Measurements from ENCODE around the gene MCC. TPM values are rescaled to one million over a fixed set of nuclear protein-coding genes. Genes with fewer than 3 reads are reported as not detected.

The MCC gene
- total RNA-seq, 1 donor from 2014 or later: 18.9 TPM

DNA sequence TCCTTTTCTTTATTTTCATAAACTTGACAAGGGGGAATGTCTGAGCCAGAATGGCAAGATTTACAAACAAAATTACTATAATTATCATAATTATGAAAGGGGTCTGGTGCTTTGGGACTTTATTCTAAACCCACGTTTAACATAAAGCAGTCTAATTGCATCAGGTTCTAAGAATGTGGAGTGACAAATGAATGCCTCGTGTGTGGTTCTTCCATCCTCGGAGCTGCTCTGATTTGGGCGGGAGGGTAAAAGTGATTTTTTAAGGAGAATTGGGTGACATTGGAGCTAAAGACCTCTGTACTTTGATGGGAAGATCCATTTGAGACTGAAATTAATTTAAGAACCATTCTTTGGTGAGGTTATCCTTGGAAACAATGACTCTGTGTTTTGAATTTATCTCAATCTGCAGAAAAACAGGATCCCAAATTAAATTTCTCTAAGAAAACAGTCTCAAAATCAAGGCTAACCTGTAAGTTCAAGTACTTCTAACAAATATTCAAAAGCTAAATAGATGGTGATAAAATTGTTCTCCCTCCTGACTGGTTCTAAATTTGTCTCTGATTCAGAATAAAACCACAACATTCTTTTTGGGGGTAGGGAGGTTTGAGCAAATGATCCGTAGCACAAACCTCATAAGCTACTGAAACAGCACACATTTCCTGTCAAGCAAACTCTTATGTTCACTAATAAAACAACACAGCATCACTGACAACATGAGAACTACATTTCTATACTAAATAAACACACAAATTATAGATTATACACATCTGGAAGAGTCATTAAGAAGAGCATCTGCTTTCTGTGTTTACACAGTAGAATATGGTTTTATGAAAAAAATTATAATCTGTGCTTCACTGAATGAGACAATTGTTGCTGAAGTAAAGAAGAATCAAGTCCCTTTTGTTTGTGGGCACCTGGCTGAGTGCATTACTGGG, 426.1 kb downstream of the MCC start:
- TF ChIP-seq, protein P1, sequence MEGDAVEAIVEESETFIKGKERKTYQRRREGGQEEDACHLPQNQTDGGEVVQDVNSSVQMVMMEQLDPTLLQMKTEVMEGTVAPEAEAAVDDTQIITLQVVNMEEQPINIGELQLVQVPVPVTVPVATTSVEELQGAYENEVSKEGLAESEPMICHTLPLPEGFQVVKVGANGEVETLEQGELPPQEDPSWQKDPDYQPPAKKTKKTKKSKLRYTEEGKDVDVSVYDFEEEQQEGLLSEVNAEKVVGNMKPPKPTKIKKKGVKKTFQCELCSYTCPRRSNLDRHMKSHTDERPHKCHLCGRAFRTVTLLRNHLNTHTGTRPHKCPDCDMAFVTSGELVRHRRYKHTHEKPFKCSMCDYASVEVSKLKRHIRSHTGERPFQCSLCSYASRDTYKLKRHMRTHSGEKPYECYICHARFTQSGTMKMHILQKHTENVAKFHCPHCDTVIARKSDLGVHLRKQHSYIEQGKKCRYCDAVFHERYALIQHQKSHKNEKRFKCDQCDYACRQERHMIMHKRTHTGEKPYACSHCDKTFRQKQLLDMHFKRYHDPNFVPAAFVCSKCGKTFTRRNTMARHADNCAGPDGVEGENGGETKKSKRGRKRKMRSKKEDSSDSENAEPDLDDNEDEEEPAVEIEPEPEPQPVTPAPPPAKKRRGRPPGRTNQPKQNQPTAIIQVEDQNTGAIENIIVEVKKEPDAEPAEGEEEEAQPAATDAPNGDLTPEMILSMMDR (IDR thresholded peaks at IDR 0.05; ENCODE audit: unreplicated experiment): no peak
- no peak for DNase-seq (ENCODE audit: low spot score, unreplicated experiment)
- H3K9me3 Mint-ChIP-seq (ENCODE audit: low read depth): no peaks in the 10 kb centered on the region
- H3K4me1 Mint-ChIP-seq (ENCODE audit: low read depth): peaks cover 10% of the 10 kb centered on the region
- H3K36me3 Mint-ChIP-seq (ENCODE audit: insufficient read depth): peaks cover 4% of the 10 kb centered on the region
- no peak overlapping the region for H3K4me3 Mint-ChIP-seq (ENCODE audit: low read depth)
- H3K27me3 Mint-ChIP-seq: no peaks in the 10 kb centered on the region
- no peak overlapping the region for H3K27ac Mint-ChIP-seq

DNA sequence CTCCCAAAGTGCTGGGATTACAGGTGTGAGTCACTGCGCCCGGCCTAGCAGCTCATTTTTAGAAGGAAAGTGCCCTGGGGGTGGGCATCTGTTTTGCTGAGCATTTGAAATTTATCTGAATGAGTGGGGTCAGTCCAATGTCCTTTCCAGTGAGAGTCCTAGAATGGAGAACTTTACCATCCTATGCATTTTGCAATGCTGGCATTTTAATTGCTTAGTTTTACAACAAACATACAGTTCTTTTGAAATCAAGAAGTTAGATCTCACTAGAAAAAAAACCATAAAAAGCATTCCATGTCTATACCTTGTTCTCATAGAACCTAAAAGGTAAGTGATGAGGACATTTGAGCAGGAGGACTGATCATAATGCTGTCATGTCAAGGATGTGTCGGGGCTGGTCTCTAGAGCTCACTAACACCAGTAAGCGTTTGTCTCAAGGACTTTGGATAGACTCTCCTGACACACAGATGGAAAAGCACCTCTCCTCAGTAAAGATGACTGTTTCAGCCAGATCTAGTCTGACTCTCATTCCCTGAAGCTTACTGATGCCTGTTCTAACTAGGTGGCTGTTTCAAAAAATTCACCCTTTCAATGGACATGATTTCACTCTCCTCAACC, 427.7 kb downstream of the MCC start:
- no peaks in the 10 kb centered on the region for H3K9me3 Mint-ChIP-seq (ENCODE audit: low read depth)
- H3K4me3 Mint-ChIP-seq (ENCODE audit: low read depth): no peak overlapping the region

DNA sequence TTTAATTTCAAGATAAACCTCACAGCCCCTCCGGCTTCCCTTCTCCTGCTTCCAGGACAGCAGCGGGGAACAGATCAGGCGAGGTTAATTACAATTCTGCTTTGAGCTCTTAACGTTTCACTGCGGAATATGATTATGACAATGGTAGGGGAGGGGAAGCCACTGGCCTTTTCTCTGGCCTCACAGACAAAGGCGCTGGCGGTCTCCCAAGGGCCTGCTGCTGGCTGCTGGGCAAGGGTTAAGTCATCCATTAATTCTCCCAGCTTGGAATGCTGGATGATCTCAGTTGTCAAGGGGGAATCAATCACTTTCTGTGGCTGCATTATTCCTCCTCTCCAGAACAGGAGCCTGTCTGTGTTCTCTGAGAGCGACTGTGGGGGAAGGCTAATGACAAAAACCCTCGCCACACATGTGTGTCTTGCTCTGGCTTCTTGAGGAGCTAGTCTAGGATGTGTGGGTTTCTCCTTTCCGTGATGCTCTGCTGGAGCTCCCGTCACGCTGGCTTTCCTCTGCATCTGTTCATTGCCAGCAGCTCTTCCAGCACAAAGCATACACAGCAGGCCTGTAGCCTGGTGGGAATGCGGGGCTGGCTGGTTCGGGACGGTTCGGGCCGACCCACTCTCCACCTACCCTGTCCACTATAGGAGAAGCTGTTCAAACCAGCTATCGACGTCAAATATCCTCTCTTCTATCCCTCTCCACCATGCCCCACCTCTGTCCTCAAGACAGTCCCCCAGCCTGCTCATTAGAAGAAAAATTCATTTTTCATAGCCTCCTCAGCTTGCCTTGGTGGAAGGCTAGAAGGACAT, 428.8 kb downstream of the MCC start:
- H3K27me3 Mint-ChIP-seq: no peaks in the 10 kb centered on the region
- no peak for DNase-seq (ENCODE audit: low spot score, unreplicated experiment)
- H3K36me3 Mint-ChIP-seq (ENCODE audit: insufficient read depth): peaks cover 4% of the 10 kb centered on the region
- peak overlapping the region; percentile 82 for H3K27ac Mint-ChIP-seq
- H3K9me3 Mint-ChIP-seq (ENCODE audit: low read depth): no peaks in the 10 kb centered on the region
- no peak overlapping the region for H3K4me3 Mint-ChIP-seq (ENCODE audit: low read depth)
- H3K4me1 Mint-ChIP-seq (ENCODE audit: low read depth): peaks cover 10% of the 10 kb centered on the region
- TF ChIP-seq, protein P1 (IDR thresholded peaks at IDR 0.05; ENCODE audit: unreplicated experiment): no peak

More for the DNA sequence above, 427.7 kb downstream of the MCC start:
- TF ChIP-seq, protein P1 (IDR thresholded peaks at IDR 0.05; ENCODE audit: unreplicated experiment): no peak
- no peaks in the 10 kb centered on the region for H3K27me3 Mint-ChIP-seq
- no peak for DNase-seq (ENCODE audit: low spot score, unreplicated experiment)
- no peak overlapping the region for H3K27ac Mint-ChIP-seq
- H3K4me1 Mint-ChIP-seq (ENCODE audit: low read depth): peaks cover 10% of the 10 kb centered on the region
- H3K36me3 Mint-ChIP-seq (ENCODE audit: insufficient read depth): peaks cover 4% of the 10 kb centered on the region

DNA sequence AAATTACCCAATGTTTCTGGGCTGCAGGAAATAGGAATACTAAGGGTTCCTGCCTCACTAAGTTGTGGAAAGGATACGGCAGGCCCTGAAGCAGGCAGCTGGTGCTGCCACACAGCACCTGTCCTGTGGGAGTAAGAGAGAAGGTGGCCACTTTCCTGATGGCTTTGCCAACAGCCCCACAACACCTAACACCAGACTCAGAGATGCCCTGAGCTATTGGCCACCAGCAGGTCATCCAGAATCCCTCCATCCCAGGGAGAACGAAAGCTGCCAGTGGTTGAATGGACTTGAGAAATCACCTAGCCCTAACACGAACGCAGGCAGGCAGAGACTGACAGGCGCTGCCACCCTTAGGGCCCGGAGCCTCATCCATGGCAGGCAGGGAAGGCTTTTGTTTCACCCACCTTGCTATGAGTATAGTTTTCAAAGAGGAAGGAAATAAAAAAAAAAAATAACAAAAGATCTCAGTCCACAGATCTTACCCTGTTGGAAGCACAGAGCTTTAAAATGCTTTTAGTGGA, 429.5 kb downstream of the MCC start:
- peaks cover 4% of the 10 kb centered on the region for H3K36me3 Mint-ChIP-seq (ENCODE audit: insufficient read depth)
- DNase-seq (ENCODE audit: low spot score, unreplicated experiment): no peak
- H3K4me3 Mint-ChIP-seq (ENCODE audit: low read depth): no peak overlapping the region
- no peaks in the 10 kb centered on the region for H3K9me3 Mint-ChIP-seq (ENCODE audit: low read depth)
- H3K27ac Mint-ChIP-seq: no peak overlapping the region
- TF ChIP-seq, protein P1 (IDR thresholded peaks at IDR 0.05; ENCODE audit: unreplicated experiment): no peak
- H3K27me3 Mint-ChIP-seq: no peaks in the 10 kb centered on the region
- peaks cover 10% of the 10 kb centered on the region for H3K4me1 Mint-ChIP-seq (ENCODE audit: low read depth)

DNA sequence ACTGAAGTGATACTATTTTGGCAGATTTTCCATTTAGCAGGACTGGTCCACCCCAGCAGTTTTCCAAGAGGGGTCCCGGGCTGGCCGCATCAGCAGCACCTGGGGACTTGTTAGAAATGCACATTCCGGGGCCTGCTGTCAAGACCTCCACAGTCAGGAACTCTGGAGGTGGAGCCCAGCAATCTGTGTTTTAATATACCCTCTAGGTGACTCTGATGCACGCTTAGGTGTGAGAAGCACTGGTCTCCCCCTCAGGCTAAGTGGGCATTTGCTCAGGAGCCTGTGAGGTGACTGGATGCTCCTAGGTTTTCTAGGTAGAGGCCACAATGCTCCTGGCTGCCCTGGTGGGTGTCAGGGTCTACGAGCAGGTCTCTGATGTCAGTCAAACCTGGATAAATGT, 430.0 kb downstream of the MCC start:
- DNase-seq (ENCODE audit: low spot score, unreplicated experiment): no peak
- peaks cover 10% of the 10 kb centered on the region for H3K4me1 Mint-ChIP-seq (ENCODE audit: low read depth)
- H3K36me3 Mint-ChIP-seq (ENCODE audit: insufficient read depth): peaks cover 2% of the 10 kb centered on the region
- no peaks in the 10 kb centered on the region for H3K9me3 Mint-ChIP-seq (ENCODE audit: low read depth)
- TF ChIP-seq, protein P1 (IDR thresholded peaks at IDR 0.05; ENCODE audit: unreplicated experiment): no peak
- H3K4me3 Mint-ChIP-seq (ENCODE audit: low read depth): no peak overlapping the region
- no peak overlapping the region for H3K27ac Mint-ChIP-seq
- H3K27me3 Mint-ChIP-seq: no peaks in the 10 kb centered on the region

Measured in progenitor cell of endocrine pancreas (in vitro differentiated cells).